ENCODE results near the gene ARL13B. TPM values are rescaled to one million over a fixed set of nuclear protein-coding genes. Genes with fewer than 3 reads are reported as not detected.

The ARL13B gene
- total RNA-seq, 1 donor from 2014 or later = 15.2 TPM

DNA sequence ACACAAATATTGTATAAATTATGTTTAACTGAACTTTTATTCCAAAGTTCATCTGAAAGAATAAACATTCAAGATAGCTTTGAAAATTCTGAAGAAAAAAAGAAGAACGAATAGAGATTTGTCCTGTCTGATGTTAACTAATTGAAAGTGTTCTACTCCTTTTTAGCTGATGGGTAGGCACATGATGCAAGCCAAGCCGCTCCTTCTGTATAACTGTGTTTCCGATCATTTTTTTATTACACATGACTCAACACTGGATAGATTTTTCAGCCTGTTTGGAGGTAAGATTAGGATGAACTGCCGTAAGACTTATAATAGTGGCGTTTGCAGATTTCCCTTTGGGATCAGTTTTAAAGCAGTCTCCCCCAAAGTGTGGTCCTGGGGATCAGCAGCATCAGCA, 101.9 kb downstream of the ARL13B start:
- Mint-ChIP-seq H3K4me3 (ENCODE audit: low read depth) (no peak overlapping the region), H3K27ac (no peak overlapping the region), H3K4me1 (ENCODE audit: low read depth) (peaks cover 5% of the 10 kb centered on the region), H3K9me3 (ENCODE audit: low read depth) (no peaks in the 10 kb centered on the region), H3K36me3 (ENCODE audit: insufficient read depth) (peaks cover 14% of the 10 kb centered on the region), H3K27me3 (no peaks in the 10 kb centered on the region)
- DNase-seq (ENCODE audit: low spot score, unreplicated experiment) = no peak
- no peak for TF ChIP-seq CTCF (IDR thresholded peaks at IDR 0.05; ENCODE audit: unreplicated experiment)

- Mint-ChIP-seq H3K4me1 (ENCODE audit: low read depth) (peaks cover 5% of the 10 kb centered on the region), H3K4me3 (ENCODE audit: low read depth) (no peak overlapping the region), H3K27me3 (no peaks in the 10 kb centered on the region), H3K36me3 (ENCODE audit: insufficient read depth) (peaks cover 14% of the 10 kb centered on the region), H3K9me3 (ENCODE audit: low read depth) (no peaks in the 10 kb centered on the region), H3K27ac (no peak overlapping the region)
- TF ChIP-seq CTCF (IDR thresholded peaks at IDR 0.05; ENCODE audit: unreplicated experiment) = no peak
- no peak for DNase-seq (ENCODE audit: low spot score, unreplicated experiment)
Measured at GRCh38 chr3:94082391-94082937, 102.5 kb downstream of the ARL13B start.

DNA sequence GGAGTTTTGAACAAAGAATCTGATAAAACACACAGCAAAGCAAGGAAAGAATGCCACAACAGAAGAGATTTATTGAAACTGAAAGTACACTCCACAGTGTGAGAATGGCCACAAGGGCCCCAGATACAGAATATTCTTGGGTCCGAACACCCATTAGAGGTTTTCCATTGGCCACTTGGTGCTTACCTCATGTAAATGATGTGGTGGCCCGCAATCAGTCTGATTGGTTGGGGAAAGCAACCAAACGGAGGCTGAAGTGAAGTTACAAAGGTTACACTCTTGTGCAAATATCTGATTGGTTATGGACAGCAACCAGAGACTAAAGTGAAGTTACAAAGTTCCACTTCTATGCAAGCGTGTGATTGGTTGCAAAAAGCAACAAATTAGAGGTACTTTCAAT, 103.3 kb downstream of the ARL13B start:
- Mint-ChIP-seq H3K9me3 (ENCODE audit: low read depth) (no peaks in the 10 kb centered on the region), H3K4me3 (ENCODE audit: low read depth) (no peak overlapping the region)
- no peak for TF ChIP-seq CTCF (IDR thresholded peaks at IDR 0.05; ENCODE audit: unreplicated experiment)

DNA sequence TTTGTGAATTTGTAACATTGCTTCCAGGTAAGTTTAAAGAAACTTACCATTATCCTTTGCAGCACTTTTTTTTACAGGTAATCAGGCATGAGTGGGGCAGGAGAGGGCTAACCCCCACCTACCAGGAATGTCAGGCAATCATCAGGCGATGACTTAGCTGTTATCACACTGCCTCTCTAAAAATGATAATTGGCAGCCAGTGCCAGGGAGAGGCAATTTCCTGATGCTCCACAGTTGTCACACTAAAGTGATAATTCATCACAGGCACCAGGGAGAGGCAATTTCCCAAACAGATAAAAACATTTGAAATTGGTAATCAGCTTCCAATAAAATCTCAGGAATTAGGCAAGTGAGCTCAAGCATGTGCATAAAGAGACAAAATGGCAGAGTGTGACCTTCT, 109.2 kb downstream of the ARL13B start:
- peaks cover 17% of the 10 kb centered on the region for H3K36me3 Mint-ChIP-seq (ENCODE audit: insufficient read depth)
- H3K4me1 Mint-ChIP-seq (ENCODE audit: low read depth) = no peaks in the 10 kb centered on the region
- no peak for DNase-seq (ENCODE audit: low spot score, unreplicated experiment)
- H3K27me3 Mint-ChIP-seq = no peaks in the 10 kb centered on the region
- no peak for TF ChIP-seq CTCF (IDR thresholded peaks at IDR 0.05; ENCODE audit: unreplicated experiment)
- H3K27ac Mint-ChIP-seq = no peak overlapping the region
- H3K4me3 Mint-ChIP-seq (ENCODE audit: low read depth) = no peak overlapping the region
- H3K9me3 Mint-ChIP-seq (ENCODE audit: low read depth) = no peaks in the 10 kb centered on the region

More for the DNA sequence above, 103.3 kb downstream of the ARL13B start:
- H3K4me1 Mint-ChIP-seq (ENCODE audit: low read depth) = peaks cover 5% of the 10 kb centered on the region
- no peak for DNase-seq (ENCODE audit: low spot score, unreplicated experiment)
- H3K27ac Mint-ChIP-seq = no peak overlapping the region
- H3K36me3 Mint-ChIP-seq (ENCODE audit: insufficient read depth) = peaks cover 10% of the 10 kb centered on the region
- H3K27me3 Mint-ChIP-seq = no peaks in the 10 kb centered on the region

DNA sequence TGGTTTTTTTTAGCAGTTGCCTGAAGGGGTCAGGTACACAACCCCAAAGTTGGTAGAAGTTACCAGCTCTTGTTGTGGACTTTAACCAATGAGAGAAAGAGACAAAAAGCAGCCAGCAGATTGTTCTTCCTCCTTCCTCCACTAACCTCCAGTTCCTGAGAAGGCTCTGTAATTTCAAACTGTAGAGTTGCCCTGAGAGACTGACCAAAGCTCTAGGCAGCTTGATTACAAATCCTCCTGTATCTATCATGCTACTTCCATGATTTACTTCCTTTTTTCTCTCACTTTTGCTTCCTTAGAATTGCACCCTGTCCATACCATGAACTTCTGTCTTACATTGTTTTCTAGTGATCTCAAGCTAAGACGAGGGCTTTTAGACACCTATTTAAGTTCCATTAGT, 112.1 kb downstream of the ARL13B start:
- Mint-ChIP-seq H3K4me3 (ENCODE audit: low read depth) (no peak overlapping the region), H3K4me1 (ENCODE audit: low read depth) (no peaks in the 10 kb centered on the region), H3K27me3 (no peaks in the 10 kb centered on the region), H3K36me3 (ENCODE audit: insufficient read depth) (peaks cover 13% of the 10 kb centered on the region), H3K27ac (no peak overlapping the region), H3K9me3 (ENCODE audit: low read depth) (no peaks in the 10 kb centered on the region)
- no peak for TF ChIP-seq CTCF (IDR thresholded peaks at IDR 0.05; ENCODE audit: unreplicated experiment)
- DNase-seq (ENCODE audit: low spot score, unreplicated experiment) = no peak
